OCI-LY3 (cell line): ENCODE measurements around the gene ADARB2.

ENCODE experiments used
- H2AFZ ChIP-seq: fragments of 200-600, 300-600 bp; shearing (Covaris generic); 2 replicates; pipeline ENCODE4 v1.6.0; 2014; ENCODE audit warnings: antibody characterized with exemption, low read depth, low read length
- H3K27ac ChIP-seq: fragments of 200-600, 300-600 bp; sonication (generic); 2 replicates; pipeline ENCODE4 v1.5.1; 2014; ENCODE audit warnings: mild to moderate bottlenecking, low read length, moderate library complexity, mixed read lengths
- H3K27me3 ChIP-seq: fragments of 200-600, 300-600 bp; sonication (generic); 2 replicates; pipeline ENCODE4 v1.6.1; 2014; ENCODE audit warnings: low read depth, low read length, mixed read lengths
- H3K36me3 ChIP-seq: fragments of 200-600, 300-600 bp; sonication (generic); replicated peaks from 2 replicates; pipeline ENCODE3; 2014; ENCODE audit warnings: low read depth, low read length, mixed read lengths
- H3K4me1 ChIP-seq: fragments of 300-600, 200-600 bp; sonication (generic); 2 replicates; pipeline ENCODE4 v1.6.1; 2014; ENCODE audit warnings: low read length, mixed read lengths
- H3K4me2 ChIP-seq: fragments of 200-600, 300-600 bp; sonication (generic); 2 replicates; pipeline ENCODE4 v1.6.1; 2014; ENCODE audit warnings: low read length, mixed read lengths
- H3K4me3 ChIP-seq: fragments of 300-600, 200-600 bp; sonication (generic); 2 replicates; pipeline ENCODE4 v1.5.1; 2014; ENCODE audit warnings: antibody characterized with exemption, mild to moderate bottlenecking, low read length, moderate library complexity
- H3K79me2 ChIP-seq: fragments of 300-600, 200-600 bp; shearing (Covaris generic); 2 replicates; pipeline ENCODE4 v1.6.1; 2014; ENCODE audit warnings: mild to moderate bottlenecking, low read length, mixed read lengths
- H3K9ac ChIP-seq: fragments of 300-600, 200-600 bp; shearing (Covaris generic); 2 replicates; pipeline ENCODE4 v1.6.0; 2014; ENCODE audit warnings: mild to moderate bottlenecking, low read length, moderate library complexity
- H3K9me3 ChIP-seq: fragments of 200-600, 300-600 bp; shearing (Covaris generic); 2 replicates; pipeline ENCODE4 v1.6.1; 2014; ENCODE audit warnings: low read length, mixed read lengths; ENCODE audit not compliant: insufficient read depth
- H4K20me1 ChIP-seq: fragments of 200-600, 300-600 bp; sonication (generic); 2 replicates; pipeline ENCODE4 v1.6.1; 2016; ENCODE audit warnings: low read length, mixed read lengths; ENCODE audit not compliant: insufficient read depth
- CTCF ChIP-seq: fragments of 200-600, 300-600 bp; sonication (generic); IDR thresholded peaks from 2 replicates; pipeline ENCODE4 v1.5.1; 2014; ENCODE audit warnings: antibody characterized with exemption, low read length, low read depth
- EZH2phosphoT487 ChIP-seq: fragments of 200-600 bp; shearing (Covaris generic); IDR thresholded peaks from 2 replicates; pipeline ENCODE4 v1.6.1; 2018; ENCODE audit warnings: antibody characterized with exemption, mixed run types, low read depth

The ADARB2 gene

GRCh38 chr10:1287487-1287886 is 449.8 kb downstream of the ADARB2 start:
- TF ChIP-seq CTCF = no peak
- TF ChIP-seq EZH2phosphoT487 = no peak
- Histone ChIP-seq H3K79me2 (no peaks in the 10 kb centered on the region), H3K4me1 (peaks cover 8% of the 10 kb centered on the region; the same call in 1 of the 2 replicates), H3K36me3 (no peaks in the 10 kb centered on the region), H3K4me3 (no peak overlapping the region), H3K9ac (no peak overlapping the region), H3K4me2 (peak overlapping the region; percentile 26; the same call in 1 of the 2 replicates), H2AFZ (no peak overlapping the region), H4K20me1 (no peaks in the 10 kb centered on the region), H3K9me3 (no peaks in the 10 kb centered on the region), H3K27ac (no peak overlapping the region), H3K27me3 (no peaks in the 10 kb centered on the region)

- Histone ChIP-seq H3K27me3 (no peaks in the 10 kb centered on the region), H3K9ac (no peak overlapping the region), H3K79me2 (no peaks in the 10 kb centered on the region), H3K9me3 (no peaks in the 10 kb centered on the region), H3K36me3 (no peaks in the 10 kb centered on the region), H3K4me1 (peaks cover 8% of the 10 kb centered on the region; the same call in 1 of the 2 replicates), H3K27ac (no peak overlapping the region), H3K4me2 (no peak overlapping the region), H2AFZ (no peak overlapping the region), H3K4me3 (no peak overlapping the region), H4K20me1 (no peaks in the 10 kb centered on the region)
- TF ChIP-seq CTCF = no peak
- no peak for TF ChIP-seq EZH2phosphoT487
Measured at GRCh38 chr10:1284076-1284475, 453.2 kb downstream of the ADARB2 start.

GRCh38 chr10:1281405-1281782 is 455.9 kb downstream of the ADARB2 start:
- no peak overlapping the region for H3K4me3 ChIP-seq
- H3K4me2 ChIP-seq = no peak overlapping the region
- TF ChIP-seq CTCF (no peak), EZH2phosphoT487 (no peak)

GRCh38 chr10:1280466-1281404 is 456.6 kb downstream of the ADARB2 start:
- Histone ChIP-seq H3K27me3 (no peaks in the 10 kb centered on the region), H3K36me3 (no peaks in the 10 kb centered on the region), H3K79me2 (no peaks in the 10 kb centered on the region), H3K4me1 (no peaks in the 10 kb centered on the region), H3K4me3 (no peak overlapping the region), H2AFZ (no peak overlapping the region), H4K20me1 (no peaks in the 10 kb centered on the region), H3K27ac (no peak overlapping the region), H3K4me2 (no peak overlapping the region), H3K9ac (no peak overlapping the region), H3K9me3 (no peaks in the 10 kb centered on the region)
- TF ChIP-seq CTCF (no peak), EZH2phosphoT487 (no peak)

More at GRCh38 chr10:1281405-1281782, 455.9 kb downstream of the ADARB2 start:
- no peak overlapping the region for H2AFZ ChIP-seq
- no peak overlapping the region for H3K9ac ChIP-seq
- H3K79me2 ChIP-seq = no peaks in the 10 kb centered on the region
- H3K4me1 ChIP-seq = no peaks in the 10 kb centered on the region
- no peak overlapping the region for H3K27ac ChIP-seq
- no peaks in the 10 kb centered on the region for H3K36me3 ChIP-seq
- H3K27me3 ChIP-seq = no peaks in the 10 kb centered on the region
- H3K9me3 ChIP-seq = no peaks in the 10 kb centered on the region
- no peaks in the 10 kb centered on the region for H4K20me1 ChIP-seq
